AG04450 (cell line): ENCODE measurements around the gene CST4. TPM values are rescaled to one million over a fixed set of nuclear protein-coding genes. Genes with fewer than 3 reads are reported as not detected.
A peak's percentile ranks its signal among the peaks of the same experiment; 100 is the strongest.

Experiments
- CTCF ChIA-PET: fragments of 300-600, 350-600 bp; formaldehyde crosslinking; extraction: SDS; loops from one replicate; lab custom pipeline; 2022; ENCODE audit warnings: antibody characterized with exemption, inconsistent platforms; lab: Charles Lee
- POLR2A ChIA-PET: fragments of 350-600 bp; formaldehyde crosslinking; extraction: SDS; loops from one replicate; lab custom pipeline; 2021; ENCODE audit warnings: antibody characterized with exemption, inconsistent platforms; lab: Yijun Ruan, JAX
- DNase-seq: peaks from one replicate; pipeline ENCODE4 v3.0.0-alpha.2; 2011; ENCODE audit warnings: low read depth, low spot score
- H3K27ac ChIP-seq: one replicate; pipeline ENCODE4 v1.5.1; 2012; ENCODE audit warnings: low read depth, low read length, control low read depth
- H3K27me3 ChIP-seq: one replicate; pipeline ENCODE4 v1.6.0; 2012; ENCODE audit warnings: low read length; ENCODE audit not compliant: control insufficient read depth, insufficient read depth
- H3K4me3 ChIP-seq: 2 replicates; pipeline ENCODE4 v1.5.1; 2011; ENCODE audit warnings: mild to moderate bottlenecking, low read depth, low read length, control low read depth
- H3K9me3 ChIP-seq: 2 replicates; pipeline ENCODE4 v1.5.1; 2012; ENCODE audit warnings: low read length; ENCODE audit not compliant: control insufficient read depth, insufficient read depth
- CTCF ChIP-seq: IDR thresholded peaks from 2 replicates; pipeline ENCODE4 v1.5.1; 2011; ENCODE audit warnings: low read depth, low read length, control low read depth, inconsistent platforms
- polyA plus RNA-seq: library from polyadenylated mRNA; depleted of rRNA; stranded (reverse); fragments of >200 nt; gene quantifications from 2 replicates; pipeline ENCODE4 v1.2.3, GENCODE V29; 2011

The CST4 gene
- polyA plus RNA-seq, 1 experiment = not detected

DNA sequence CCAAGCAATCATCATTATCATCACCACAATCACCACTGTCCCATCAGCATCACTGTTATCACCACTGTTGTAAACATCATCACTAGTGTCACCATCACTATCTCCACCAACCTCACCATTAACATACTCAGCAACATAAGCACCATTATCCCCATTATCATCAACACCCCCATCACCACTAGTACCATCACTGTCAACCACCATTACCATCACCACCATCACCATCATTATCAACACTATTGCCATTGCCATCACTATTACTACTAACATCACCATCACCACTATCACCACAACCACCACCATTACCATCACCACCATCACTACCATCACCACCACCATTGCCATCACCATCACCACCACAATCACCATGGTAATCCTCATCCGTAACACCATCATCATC, 19.5 kb downstream of the CST4 start:
- CTCF ChIA-PET = interaction anchor here (0.9 to 2.2 kb wide), 9 partner anchors 11 to 1248 kb away, joined by 3 to 9 read pairs (median 5); partner anchors contain the start of gene CST3
- Histone ChIP-seq H3K4me3 (no peak overlapping the region), H3K27me3 (no peaks in the 10 kb centered on the region), H3K9me3 (no peaks in the 10 kb centered on the region), H3K27ac (no peak overlapping the region)
- no peak for DNase-seq
- no peak for TF ChIP-seq CTCF
- POLR2A ChIA-PET = no interaction called here

DNA sequence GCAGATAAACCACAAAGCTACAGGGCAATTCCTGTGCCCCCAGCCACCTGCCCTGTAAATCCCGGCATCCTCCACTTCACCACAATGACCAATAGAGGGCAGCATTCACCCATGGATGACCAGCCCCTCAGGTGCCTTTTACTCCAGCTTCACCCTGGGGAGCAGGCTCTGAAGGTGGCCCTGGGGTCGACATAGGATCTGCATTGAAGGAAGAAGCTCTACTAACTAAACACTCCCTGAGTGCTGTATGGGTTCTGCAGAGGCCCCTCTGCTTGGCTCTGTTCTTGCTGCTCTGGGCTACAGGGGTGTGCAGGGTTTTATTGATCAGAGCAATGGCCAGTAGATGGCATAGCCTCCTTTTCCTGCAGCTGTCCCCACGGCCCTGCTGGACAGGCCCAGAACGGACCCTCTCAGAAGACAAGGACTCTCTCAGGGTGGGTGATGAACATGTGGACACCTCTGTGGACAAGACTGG, 20.3 kb downstream of the CST4 start:
- Histone ChIP-seq H3K27me3 (no peaks in the 10 kb centered on the region), H3K27ac (no peak overlapping the region), H3K9me3 (no peaks in the 10 kb centered on the region), H3K4me3 (no peak overlapping the region)
- ChIA-PET POLR2A (no interaction called here), CTCF (interaction anchor here (0.6 to 2.2 kb wide), 19 partner anchors 9 to 1249 kb away, joined by 3 to 9 read pairs (median 4); partner anchors contain the start of gene CST3)
- DNase-seq = no peak
- peak; percentile 78 for TF ChIP-seq CTCF

DNA sequence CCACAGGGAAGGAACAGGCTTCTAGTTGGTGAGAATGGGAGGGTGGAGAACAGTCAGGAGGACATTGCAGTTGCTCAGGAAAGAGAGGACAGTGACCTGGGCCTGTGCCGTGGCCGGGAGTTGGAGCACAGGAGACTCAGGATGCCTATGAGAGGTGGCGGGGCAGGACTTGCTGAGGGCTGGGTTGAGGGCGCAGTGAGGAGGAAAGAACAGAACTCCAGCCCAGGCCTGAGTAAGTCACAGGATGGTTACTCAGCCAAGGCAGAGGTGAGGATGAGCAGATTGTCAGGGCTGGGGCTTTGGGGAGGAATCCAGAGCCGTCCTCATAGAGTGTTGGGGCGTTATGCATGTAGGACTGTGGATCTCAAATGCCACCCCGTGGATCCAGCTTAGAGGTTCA, 21.2 kb downstream of the CST4 start:
- no peaks in the 10 kb centered on the region for H3K27me3 ChIP-seq
- POLR2A ChIA-PET = no interaction called here
- H3K4me3 ChIP-seq = no peak overlapping the region
- no peak overlapping the region for H3K27ac ChIP-seq
- CTCF ChIA-PET = interaction anchor here (0.6 to 2.2 kb wide), 13 partner anchors 9 to 1250 kb away, joined by 3 to 9 read pairs (median 5); no protein-coding TSS in a partner anchor
- DNase-seq = no peak
- no peak for TF ChIP-seq CTCF
- H3K9me3 ChIP-seq = no peaks in the 10 kb centered on the region

- H3K27ac ChIP-seq = no peak overlapping the region
- no peak for TF ChIP-seq CTCF
- DNase-seq = no peak
- CTCF ChIA-PET = no interaction called here
- H3K4me3 ChIP-seq = no peak overlapping the region
- H3K9me3 ChIP-seq = no peaks in the 10 kb centered on the region
- POLR2A ChIA-PET = no interaction called here
- H3K27me3 ChIP-seq = no peaks in the 10 kb centered on the region
Measured at GRCh38 chr20:23666698-23667097, 22.1 kb downstream of the CST4 start.

DNA sequence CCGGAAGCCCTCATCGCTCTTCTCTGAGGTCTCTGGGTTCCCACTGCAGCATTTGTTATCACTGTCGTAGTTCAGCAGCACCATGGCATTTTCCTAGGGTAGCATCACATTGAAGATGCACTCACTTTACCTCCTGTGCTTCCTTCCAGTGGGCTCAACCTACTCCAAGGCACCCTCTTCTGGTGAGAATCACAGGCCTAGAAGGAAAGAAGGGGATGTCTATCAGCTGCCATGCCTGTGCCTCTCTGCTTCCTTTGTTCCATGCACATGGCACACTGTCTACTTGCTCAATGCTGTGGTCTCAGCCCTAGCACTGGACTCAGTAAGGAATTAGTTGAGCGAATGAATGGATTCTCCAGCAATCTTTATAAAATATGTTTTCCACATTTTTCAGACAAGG, 22.6 kb downstream of the CST4 start:
- no peaks in the 10 kb centered on the region for H3K27me3 ChIP-seq
- H3K9me3 ChIP-seq = no peaks in the 10 kb centered on the region
- H3K27ac ChIP-seq = no peak overlapping the region
- no peak for DNase-seq
- H3K4me3 ChIP-seq = no peak overlapping the region
- ChIA-PET POLR2A (no interaction called here), CTCF (no interaction called here)
- TF ChIP-seq CTCF = peak; percentile 31
